BE2C (cell line): ENCODE measurements around the gene RHOU.

Source experiments
- DNase-seq: peaks from one replicate; pipeline ENCODE4 v3.0.0-alpha.2; 2020
- H3K27me3 ChIP-seq: fragments of 250-450 bp; sonication (Bioruptor Pico); 2 replicates; pipeline ENCODE4 v1.5.1; 2020; ENCODE audit warnings: mild to moderate bottlenecking
- H3K36me3 ChIP-seq: fragments of 250-450 bp; sonication (Bioruptor Pico); 2 replicates; pipeline ENCODE4 v1.5.1; 2020; ENCODE audit warnings: mild to moderate bottlenecking
- H3K4me1 ChIP-seq: fragments of 250-450 bp; sonication (Bioruptor Pico); 2 replicates; pipeline ENCODE4 v1.5.1; 2020
- H3K4me3 ChIP-seq: 2 replicates; pipeline ENCODE4 v1.5.1; 2011; ENCODE audit warnings: low read depth, low read length
- H3K9me3 ChIP-seq: fragments of 250-450 bp; sonication (Bioruptor Pico); 2 replicates; pipeline ENCODE4 v1.5.1; 2020
- CTCF ChIP-seq: IDR thresholded peaks from 2 replicates; pipeline ENCODE4 v1.5.1; 2012; ENCODE audit warnings: mild to moderate bottlenecking, low read depth, low read length

Gene RHOU

GRCh38 chr1:228756457-228756856 lies 21.2 kb downstream of the RHOU start:
- Histone ChIP-seq H3K4me3 (no peak overlapping the region), H3K36me3 (no peaks in the 10 kb centered on the region), H3K9me3 (no peaks in the 10 kb centered on the region), H3K4me1 (peaks cover 9% of the 10 kb centered on the region; the same call in 1 of the 2 replicates), H3K27me3 (no peaks in the 10 kb centered on the region)
- no peak for DNase-seq
- TF ChIP-seq CTCF = no peak

- no peak for TF ChIP-seq CTCF
- no peaks in the 10 kb centered on the region for H3K27me3 ChIP-seq
- H3K36me3 ChIP-seq = no peaks in the 10 kb centered on the region
- H3K9me3 ChIP-seq = no peaks in the 10 kb centered on the region
- DNase-seq = no peak
- no peak overlapping the region for H3K4me3 ChIP-seq
- peaks cover 9% of the 10 kb centered on the region; the same call in 1 of the 2 replicates for H3K4me1 ChIP-seq
Measured at GRCh38 chr1:228758447-228758846, 23.2 kb downstream of the RHOU start.

GRCh38 chr1:228760979-228761378 lies 25.7 kb downstream of the RHOU start:
- peaks cover 9% of the 10 kb centered on the region; the same call in 1 of the 2 replicates for H3K4me1 ChIP-seq
- no peaks in the 10 kb centered on the region for H3K27me3 ChIP-seq
- no peak overlapping the region for H3K4me3 ChIP-seq
- DNase-seq = no peak
- no peaks in the 10 kb centered on the region for H3K9me3 ChIP-seq
- TF ChIP-seq CTCF = no peak
- H3K36me3 ChIP-seq = no peaks in the 10 kb centered on the region

GRCh38 chr1:228763561-228763960 lies 28.3 kb downstream of the RHOU start:
- H3K27me3 ChIP-seq = no peaks in the 10 kb centered on the region
- TF ChIP-seq CTCF = no peak

GRCh38 chr1:228765168-228765946 lies 30.1 kb downstream of the RHOU start:
- Histone ChIP-seq H3K4me3 (no peak overlapping the region), H3K27me3 (no peaks in the 10 kb centered on the region), H3K4me1 (peaks cover 22% of the 10 kb centered on the region), H3K9me3 (no peaks in the 10 kb centered on the region), H3K36me3 (no peaks in the 10 kb centered on the region)
- TF ChIP-seq CTCF = no peak
- DNase-seq = no peak

More at GRCh38 chr1:228763561-228763960, 28.3 kb downstream of the RHOU start:
- H3K4me3 ChIP-seq = no peak overlapping the region
- no peaks in the 10 kb centered on the region for H3K9me3 ChIP-seq
- DNase-seq = no peak
- peaks cover 12% of the 10 kb centered on the region for H3K4me1 ChIP-seq
- H3K36me3 ChIP-seq = no peaks in the 10 kb centered on the region

GRCh38 chr1:228766788-228767187 lies 31.5 kb downstream of the RHOU start:
- no peak for TF ChIP-seq CTCF
- Histone ChIP-seq H3K9me3 (no peaks in the 10 kb centered on the region), H3K36me3 (no peaks in the 10 kb centered on the region), H3K27me3 (no peaks in the 10 kb centered on the region), H3K4me1 (peaks cover 29% of the 10 kb centered on the region), H3K4me3 (no peak overlapping the region)
- no peak for DNase-seq
